ENCODE measurements around the gene DPH5. TPM values are rescaled to one million over a fixed set of nuclear protein-coding genes. Genes with fewer than 3 reads are reported as not detected.

The DPH5 gene
- total RNA-seq, 2 experiments from 2014 or later: 56.5 to 59.6 TPM

- ChIA-PET CTCF (interaction anchor here (1.2 kb wide), 1 partner anchor 259 kb away, joined by 4 read pairs; no protein-coding TSS in a partner anchor), POLR2A (no interaction called here)
- Mint-ChIP-seq H3K27me3 (no peaks in the 10 kb centered on the region), H3K9me3 (peaks cover 3% of the 10 kb centered on the region), H3K4me3 (no peak overlapping the region), H3K27ac (no peak overlapping the region), H3K4me1 (ENCODE audit: low read depth) (peaks cover 47% of the 10 kb centered on the region), H3K36me3 (peaks cover 38% of the 10 kb centered on the region)
- intact Hi-C loops (cut with micrococcal nuclease): no loop called here
- DNase-seq: no peak
Measured at GRCh38 chr1:101029184-101029583, 3.6 kb upstream of the DPH5 start.

DNA sequence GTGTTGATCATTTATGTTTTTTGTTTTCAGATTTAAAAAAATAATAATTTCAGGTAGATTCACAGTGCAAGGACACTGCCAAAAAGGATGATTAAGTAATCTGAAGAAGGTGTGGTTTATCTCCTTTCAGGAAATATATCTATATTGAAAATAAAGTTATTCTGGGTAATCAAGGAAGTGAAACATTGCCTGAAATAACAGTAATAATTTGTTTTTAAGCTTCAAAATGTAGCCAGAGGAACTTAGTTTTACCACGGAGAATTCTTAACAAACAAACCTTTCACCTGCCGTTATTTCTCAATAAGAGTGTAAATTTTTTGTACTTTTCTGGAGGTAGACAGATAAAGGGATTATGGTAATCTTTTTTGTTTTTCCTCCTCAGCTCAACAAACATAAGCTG, 2.9 kb upstream of the DPH5 start:
- Mint-ChIP-seq H3K27me3 (no peaks in the 10 kb centered on the region), H3K4me3 (no peak overlapping the region), H3K4me1 (ENCODE audit: low read depth) (peaks cover 52% of the 10 kb centered on the region), H3K36me3 (peaks cover 40% of the 10 kb centered on the region), H3K27ac (no peak overlapping the region), H3K9me3 (peaks cover 3% of the 10 kb centered on the region)
- intact Hi-C loops (cut with micrococcal nuclease): no loop called here
- ChIA-PET POLR2A (no interaction called here), CTCF (interaction anchor here (1.2 kb wide), 1 partner anchor 260 kb away, joined by 4 read pairs; no protein-coding TSS in a partner anchor)
- DNase-seq: no peak

DNA sequence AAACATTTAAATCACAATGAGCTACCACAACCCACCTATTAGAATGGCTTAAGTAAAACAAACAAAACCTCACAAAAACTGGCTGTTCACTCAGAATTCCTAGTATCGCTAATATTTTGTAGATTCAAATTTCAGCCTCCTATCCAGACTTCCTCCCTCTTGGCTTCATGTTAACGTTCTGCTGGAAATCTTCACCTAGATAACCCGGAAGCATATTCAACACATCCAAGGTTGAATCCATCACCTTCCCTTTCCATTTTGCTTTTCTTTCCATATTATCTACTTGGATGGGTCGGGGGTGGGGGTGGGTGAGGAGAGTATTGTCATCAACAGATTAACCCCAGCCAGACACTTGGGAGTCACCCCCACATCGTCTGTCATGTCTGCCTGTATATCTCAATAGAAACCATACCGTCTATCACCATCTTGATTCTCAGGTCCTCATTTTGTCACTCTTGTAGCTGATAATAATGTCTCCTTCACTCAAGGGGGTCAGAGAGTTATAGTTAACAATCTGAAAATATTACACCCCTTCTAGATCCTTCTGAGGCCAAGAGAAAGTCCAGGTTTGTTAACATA, 1.7 kb upstream of the DPH5 start:
- intact Hi-C loops (cut with micrococcal nuclease): loop anchor here (2.0 kb wide), 2 partner anchors 86 to 106 kb away; no protein-coding TSS in a partner anchor
- POLR2A ChIA-PET: interaction anchor here (0.6 kb wide), 1 partner anchor 100 kb away, joined by 3 read pairs; no protein-coding TSS in a partner anchor
- Mint-ChIP-seq H3K36me3 (peaks cover 38% of the 10 kb centered on the region), H3K27me3 (no peaks in the 10 kb centered on the region), H3K4me1 (ENCODE audit: low read depth) (peaks cover 52% of the 10 kb centered on the region), H3K4me3 (peak overlapping the region; percentile 27), H3K27ac (no peak overlapping the region), H3K9me3 (no peaks in the 10 kb centered on the region)
- no peak for DNase-seq
- CTCF ChIA-PET: interaction anchor here (0.6 to 1.0 kb wide), 2 partner anchors 261 to 322 kb away, joined by 3 to 4 read pairs; no protein-coding TSS in a partner anchor

DNA sequence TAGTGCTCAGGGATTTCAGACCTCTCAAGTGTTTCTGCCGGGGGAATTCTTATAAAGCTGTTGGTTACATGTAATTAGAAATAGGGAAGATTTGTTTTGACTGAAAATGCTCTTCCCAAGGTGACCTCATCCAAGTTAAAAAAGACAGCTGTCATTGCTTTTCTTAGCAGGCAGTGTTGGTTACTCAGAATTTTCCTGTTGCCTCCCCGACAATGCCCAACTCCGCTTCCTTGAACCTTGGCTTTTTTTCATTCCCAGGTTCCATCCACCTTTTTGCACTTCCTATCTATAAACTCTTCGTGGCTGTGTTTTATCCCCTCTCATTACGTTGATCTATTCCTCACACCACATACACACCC, 825 bp upstream of the DPH5 start:
- Mint-ChIP-seq H3K27ac (peak overlapping the region; percentile 89), H3K4me1 (ENCODE audit: low read depth) (peaks cover 56% of the 10 kb centered on the region), H3K27me3 (no peaks in the 10 kb centered on the region), H3K36me3 (peaks cover 39% of the 10 kb centered on the region), H3K9me3 (no peaks in the 10 kb centered on the region), H3K4me3 (peak overlapping the region; percentile 89)
- no peak for DNase-seq
- CTCF ChIA-PET: interaction anchor here (0.6 to 1.0 kb wide), 3 partner anchors 209 to 262 kb away, joined by 3 read pairs; no protein-coding TSS in a partner anchor
- POLR2A ChIA-PET: interaction anchor here (1.0 to 1.4 kb wide), 3 partner anchors 152 to 213 kb away, joined by 3 to 5 read pairs (median 5); no protein-coding TSS in a partner anchor
- intact Hi-C loops (cut with micrococcal nuclease): loop anchor here (2.0 kb wide), 2 partner anchors 86 to 106 kb away; no protein-coding TSS in a partner anchor

GRCh38 chr1:101025283-101025656, 314 bp downstream of the DPH5 start:
- H3K27me3 Mint-ChIP-seq: no peaks in the 10 kb centered on the region
- DNase-seq: peak; percentile 25
- intact Hi-C loops (cut with micrococcal nuclease): loop anchor here (1.0 to 2.0 kb wide), 5 partner anchors 19 to 266 kb away; partner anchors contain the start of gene SLC30A7
- no peaks in the 10 kb centered on the region for H3K9me3 Mint-ChIP-seq
- ChIA-PET CTCF (interaction anchor here (0.9 to 1.1 kb wide), 2 partner anchors 97 to 263 kb away, joined by 3 read pairs; no protein-coding TSS in a partner anchor), POLR2A (interaction anchor here (0.6 to 1.4 kb wide), 4 partner anchors 20 to 214 kb away, joined by 3 to 5 read pairs (median 4); no protein-coding TSS in a partner anchor)
- peaks cover 59% of the 10 kb centered on the region for H3K4me1 Mint-ChIP-seq (ENCODE audit: low read depth)
- peak overlapping the region; percentile 89 for H3K4me3 Mint-ChIP-seq
- peaks cover 42% of the 10 kb centered on the region for H3K36me3 Mint-ChIP-seq
- H3K27ac Mint-ChIP-seq: peak overlapping the region; percentile 89

- no peak overlapping the region for H3K4me3 Mint-ChIP-seq
- peaks cover 41% of the 10 kb centered on the region for H3K4me1 Mint-ChIP-seq (ENCODE audit: low read depth)
- H3K27ac Mint-ChIP-seq: no peak overlapping the region
- peaks cover 41% of the 10 kb centered on the region for H3K36me3 Mint-ChIP-seq
- H3K9me3 Mint-ChIP-seq: no peaks in the 10 kb centered on the region
- intact Hi-C loops (cut with micrococcal nuclease): no loop called here
- DNase-seq: no peak
- H3K27me3 Mint-ChIP-seq: no peaks in the 10 kb centered on the region
- ChIA-PET POLR2A (no interaction called here), CTCF (interaction anchor here (0.7 to 1.8 kb wide), 3 partner anchors 216 to 287 kb away, joined by 3 to 11 read pairs (median 3); no protein-coding TSS in a partner anchor)
Measured at GRCh38 chr1:101022294-101022693, 3.3 kb downstream of the DPH5 start.

DNA sequence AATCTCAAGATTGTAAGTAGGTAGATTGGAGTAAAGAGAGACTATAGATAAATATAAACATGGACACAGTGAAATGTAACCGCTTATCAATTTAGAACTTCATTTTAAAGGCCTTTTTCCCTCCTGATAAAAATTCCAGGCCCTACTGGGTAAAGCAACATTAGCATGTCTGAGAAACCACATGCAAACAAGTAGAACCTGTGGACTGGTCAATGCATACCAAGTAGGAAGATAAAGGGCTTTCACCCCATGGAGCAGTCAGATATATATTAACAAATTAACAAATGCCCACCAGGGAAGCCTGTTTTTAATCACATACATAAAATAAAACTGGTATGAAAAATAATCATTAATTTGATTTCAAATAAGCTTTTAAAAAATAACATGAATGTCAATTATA, 8.1 kb downstream of the DPH5 start:
- Mint-ChIP-seq H3K4me3 (no peak overlapping the region), H3K27ac (no peak overlapping the region), H3K4me1 (ENCODE audit: low read depth) (peaks cover 26% of the 10 kb centered on the region), H3K36me3 (peaks cover 62% of the 10 kb centered on the region), H3K9me3 (no peaks in the 10 kb centered on the region), H3K27me3 (no peaks in the 10 kb centered on the region)
- ChIA-PET POLR2A (no interaction called here), CTCF (no interaction called here)
- intact Hi-C loops (cut with micrococcal nuclease): no loop called here
- no peak for DNase-seq

DNA sequence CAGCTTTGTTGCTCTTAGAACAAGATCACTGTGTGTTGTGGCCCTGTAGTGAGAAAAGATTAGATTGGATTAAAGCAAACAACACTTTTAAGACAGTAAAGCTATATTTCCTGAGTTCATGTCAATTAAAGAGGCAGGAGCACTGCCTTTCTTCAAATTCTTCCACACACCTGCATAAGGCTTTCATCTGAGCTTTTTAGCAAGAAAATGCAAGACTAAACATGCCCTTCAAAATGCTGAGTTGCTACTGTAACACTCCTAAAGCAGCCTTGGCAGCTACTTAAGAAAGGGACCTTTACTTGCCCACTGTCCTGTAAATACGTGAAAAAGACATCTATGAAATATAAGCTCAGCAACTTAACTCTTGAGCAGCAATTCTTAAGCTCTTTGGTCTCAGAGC, 11.8 kb downstream of the DPH5 start:
- Mint-ChIP-seq H3K4me3 (no peak overlapping the region), H3K36me3 (peaks cover 64% of the 10 kb centered on the region), H3K27me3 (no peaks in the 10 kb centered on the region), H3K27ac (no peak overlapping the region), H3K9me3 (no peaks in the 10 kb centered on the region), H3K4me1 (ENCODE audit: low read depth) (peaks cover 5% of the 10 kb centered on the region)
- CTCF ChIA-PET: interaction anchor here (0.7 to 3.0 kb wide), 2 partner anchors 52 to 275 kb away, joined by 3 to 12 read pairs; no protein-coding TSS in a partner anchor
- DNase-seq: no peak
- POLR2A ChIA-PET: no interaction called here
- intact Hi-C loops (cut with micrococcal nuclease): no loop called here

- no peak overlapping the region for H3K27ac Mint-ChIP-seq
- intact Hi-C loops (cut with micrococcal nuclease): loop anchor here (5.0 kb wide), 1 partner anchor 81 kb away; no protein-coding TSS in a partner anchor
- ChIA-PET POLR2A (no interaction called here), CTCF (interaction anchor here (0.6 kb wide), 1 partner anchor 107 kb away, joined by 3 read pairs; no protein-coding TSS in a partner anchor)
- H3K36me3 Mint-ChIP-seq: peaks cover 56% of the 10 kb centered on the region
- peaks cover 39% of the 10 kb centered on the region for H3K4me1 Mint-ChIP-seq (ENCODE audit: low read depth)
- H3K27me3 Mint-ChIP-seq: no peaks in the 10 kb centered on the region
- peaks cover 8% of the 10 kb centered on the region for H3K9me3 Mint-ChIP-seq
- no peak overlapping the region for H3K4me3 Mint-ChIP-seq
- no peak for DNase-seq
Measured at GRCh38 chr1:101008229-101008834, 17.3 kb downstream of the DPH5 start.

- Mint-ChIP-seq H3K27ac (no peak overlapping the region), H3K4me1 (ENCODE audit: low read depth) (peaks cover 53% of the 10 kb centered on the region), H3K36me3 (peaks cover 48% of the 10 kb centered on the region), H3K9me3 (peaks cover 8% of the 10 kb centered on the region), H3K27me3 (no peaks in the 10 kb centered on the region), H3K4me3 (no peak overlapping the region)
- intact Hi-C loops (cut with micrococcal nuclease): loop anchor here (1.0 to 5.0 kb wide), 5 partner anchors 19 to 285 kb away; partner anchors contain the start of gene DPH5
- DNase-seq: no peak
- ChIA-PET CTCF (interaction anchor here (0.9 to 1.1 kb wide), 3 partner anchors 130 to 284 kb away, joined by 3 to 4 read pairs (median 3); no protein-coding TSS in a partner anchor), POLR2A (no interaction called here)
Measured at GRCh38 chr1:101006553-101006952, 19.0 kb downstream of the DPH5 start.

GRCh38 chr1:101005871-101006270, 19.7 kb downstream of the DPH5 start:
- Mint-ChIP-seq H3K27me3 (no peaks in the 10 kb centered on the region), H3K36me3 (peaks cover 50% of the 10 kb centered on the region), H3K4me3 (no peak overlapping the region), H3K9me3 (peaks cover 8% of the 10 kb centered on the region), H3K27ac (peak overlapping the region; percentile 55), H3K4me1 (ENCODE audit: low read depth) (peaks cover 53% of the 10 kb centered on the region)
- intact Hi-C loops (cut with micrococcal nuclease): loop anchor here (1.0 to 5.0 kb wide), 5 partner anchors 19 to 285 kb away; partner anchors contain the start of gene DPH5
- POLR2A ChIA-PET: interaction anchor here (1.0 to 1.6 kb wide), 2 partner anchors 12 to 19 kb away, joined by 3 read pairs; no protein-coding TSS in a partner anchor
- CTCF ChIA-PET: interaction anchor here (0.9 to 1.1 kb wide), 3 partner anchors 131 to 285 kb away, joined by 3 to 4 read pairs (median 3); no protein-coding TSS in a partner anchor
- DNase-seq: peak; percentile 33

GRCh38 chr1:101005183-101005582, 20.4 kb downstream of the DPH5 start:
- intact Hi-C loops (cut with micrococcal nuclease): loop anchor here (5.0 kb wide), 1 partner anchor 78 kb away; no protein-coding TSS in a partner anchor
- DNase-seq: no peak
- Mint-ChIP-seq H3K27me3 (no peaks in the 10 kb centered on the region), H3K4me1 (ENCODE audit: low read depth) (peaks cover 55% of the 10 kb centered on the region), H3K27ac (peak overlapping the region; percentile 28), H3K9me3 (peaks cover 8% of the 10 kb centered on the region), H3K36me3 (peaks cover 49% of the 10 kb centered on the region), H3K4me3 (no peak overlapping the region)
- ChIA-PET CTCF (interaction anchor here (1.2 kb wide), 1 partner anchor 283 kb away, joined by 4 read pairs; no protein-coding TSS in a partner anchor), POLR2A (interaction anchor here (1.0 to 1.6 kb wide), 2 partner anchors 11 to 20 kb away, joined by 3 read pairs; no protein-coding TSS in a partner anchor)

Measured in activated CD4-positive, alpha-beta memory T cell treated with anti-CD3 and anti-CD28 coated beads for 36 hours (primary cell).